Measurements from ENCODE around the gene BEND3.
"Not testable (repeated sequence)": the region's sequence is repeated elsewhere in the genome, so short reads cannot be mapped to it uniquely, and the experiment has no call there.

BEND3 gene

DNA sequence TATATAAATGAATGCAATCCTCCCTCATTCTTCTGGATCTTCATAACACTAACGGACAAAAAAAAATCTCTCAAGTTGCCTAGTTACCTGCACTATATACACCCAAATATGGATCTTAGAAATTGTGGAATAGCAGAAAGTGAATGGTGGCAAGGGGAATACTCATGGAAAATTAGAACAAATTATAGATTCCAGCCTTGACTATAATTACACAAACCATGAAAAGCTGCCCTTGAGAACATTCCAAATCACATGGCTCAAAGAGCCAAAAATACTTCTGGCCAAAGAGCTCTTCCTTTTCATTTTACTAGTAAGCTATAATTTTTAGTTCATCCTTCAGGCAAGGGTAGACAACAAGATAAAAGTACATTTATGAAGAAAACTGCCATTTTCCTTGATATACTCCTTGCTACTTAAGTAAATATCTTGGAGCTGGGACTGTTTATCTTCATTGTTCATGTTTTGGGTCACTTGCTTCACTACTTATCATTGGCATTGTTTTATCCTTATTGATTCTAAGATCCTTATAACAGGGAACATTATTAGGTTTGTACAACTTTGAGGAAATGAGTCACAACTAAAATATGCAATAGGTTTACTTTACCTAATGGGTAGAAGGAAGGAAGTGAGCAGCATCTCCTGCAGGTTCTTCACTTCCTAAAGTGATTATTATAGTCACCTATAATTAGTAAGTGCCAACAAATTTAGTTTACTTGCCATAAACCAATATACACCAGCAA is 93.7 kb downstream of the BEND3 start:
- DNase-seq, result no peak

GRCh38 chr6:107020239-107020638 is 95.1 kb downstream of the BEND3 start:
- DNase-seq, result no peak

DNA sequence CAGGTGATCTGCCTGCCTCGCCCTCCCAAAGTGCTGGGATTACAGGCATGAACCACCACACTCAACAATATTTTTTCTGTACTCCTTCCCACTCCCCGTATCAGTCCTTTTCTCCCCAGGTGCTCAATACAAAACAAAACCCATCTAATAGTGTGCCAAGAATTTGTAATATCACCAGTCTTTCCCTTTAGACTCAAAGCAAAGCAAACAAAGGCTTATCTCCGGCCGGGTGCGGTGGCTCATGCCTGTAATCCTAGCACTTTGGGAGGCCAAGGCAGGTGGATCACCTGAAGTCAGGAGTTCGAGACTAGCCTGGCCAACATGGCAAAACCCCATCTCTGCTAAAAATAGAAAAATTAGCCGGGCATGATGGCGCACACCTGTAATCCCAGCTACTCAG is 95.7 kb downstream of the BEND3 start:
- not testable (repeated sequence) for DNase-seq

DNA sequence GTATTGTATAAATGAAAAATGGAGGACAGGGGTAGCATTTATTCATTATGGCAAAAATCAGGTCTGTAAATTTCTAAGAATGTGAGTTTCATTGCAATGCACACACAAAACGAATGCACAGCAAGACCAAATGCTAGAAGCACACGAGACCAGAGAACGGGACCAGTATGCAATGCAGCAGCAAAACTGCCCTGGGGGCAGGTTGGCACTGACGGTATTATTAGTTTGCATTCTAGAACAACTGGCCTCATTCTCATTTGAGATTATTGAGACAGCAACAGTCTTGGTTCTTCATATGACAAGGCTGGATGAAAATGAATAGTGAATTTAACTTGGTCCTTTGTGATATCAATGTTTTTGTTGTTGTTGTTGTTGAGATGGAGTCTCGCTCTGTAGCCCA is 96.3 kb downstream of the BEND3 start:
- DNase-seq, result no peak

Measured in activated T-cell treated with anti-CD3 and anti-CD28 coated beads for 4 hours (primary cell).